ENCODE results near the gene HRH3.

- TF ChIP-seq POLR2AphosphoS5 (IDR thresholded peaks at IDR 0.05), result no peak
- TF ChIP-seq CTCF (IDR thresholded peaks at IDR 0.05), result no peak
- TF ChIP-seq POLR2A (IDR thresholded peaks at IDR 0.05), result no peak
These were observed 45.9 kb downstream of the HRH3 start for GRCh38 chr20:62174021-62174804.
